T follicular helper cell (primary cell): ENCODE results near the gene BCAS1.
"Not testable (repeated sequence)": the region's sequence is repeated elsewhere in the genome, so short reads cannot be mapped to it uniquely, and the experiment has no call there.

Source experiments
- DNase-seq: peaks from one replicate; pipeline ENCODE4 v3.0.0-alpha.2; 2020; ENCODE audit warnings: low read depth

The BCAS1 gene

DNA sequence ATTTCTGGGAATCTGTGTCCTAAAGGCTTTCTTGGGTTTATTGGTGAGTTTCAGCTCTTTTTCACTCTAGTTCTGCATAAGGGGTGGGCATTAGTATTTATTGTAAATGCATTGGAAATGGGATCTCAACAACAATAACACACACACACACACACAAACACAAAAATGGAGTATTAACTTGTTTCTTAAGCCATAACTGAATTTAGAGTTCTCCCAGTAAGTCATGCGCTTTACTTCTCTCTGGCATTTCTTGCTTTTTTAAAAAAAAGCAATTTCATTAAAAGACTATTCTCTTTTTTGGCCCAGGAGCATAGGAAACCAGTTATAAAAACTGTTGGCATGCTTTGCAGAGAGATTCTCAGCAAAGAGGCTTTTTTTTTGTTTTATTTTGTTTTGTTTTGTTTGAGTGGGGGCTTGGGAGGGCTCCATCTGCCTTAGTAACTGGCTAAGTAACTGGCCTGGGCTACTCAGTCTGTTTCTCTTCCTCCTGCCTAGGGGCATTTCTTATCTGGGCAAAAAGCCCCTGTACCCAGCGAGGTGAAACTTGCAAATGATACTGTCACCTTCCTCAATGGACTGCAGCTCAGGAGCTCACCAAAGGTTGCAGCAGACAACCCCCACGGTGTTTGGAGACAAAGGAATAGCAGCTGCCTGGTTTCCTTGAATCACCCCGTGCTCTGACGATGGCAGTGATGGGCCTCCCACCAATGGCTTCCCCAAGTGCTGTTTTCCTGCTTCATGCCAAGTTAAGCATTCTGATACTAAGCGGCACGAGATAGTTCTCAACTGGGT, 128.5 kb downstream of the BCAS1 start:
- DNase-seq: no peak

DNA sequence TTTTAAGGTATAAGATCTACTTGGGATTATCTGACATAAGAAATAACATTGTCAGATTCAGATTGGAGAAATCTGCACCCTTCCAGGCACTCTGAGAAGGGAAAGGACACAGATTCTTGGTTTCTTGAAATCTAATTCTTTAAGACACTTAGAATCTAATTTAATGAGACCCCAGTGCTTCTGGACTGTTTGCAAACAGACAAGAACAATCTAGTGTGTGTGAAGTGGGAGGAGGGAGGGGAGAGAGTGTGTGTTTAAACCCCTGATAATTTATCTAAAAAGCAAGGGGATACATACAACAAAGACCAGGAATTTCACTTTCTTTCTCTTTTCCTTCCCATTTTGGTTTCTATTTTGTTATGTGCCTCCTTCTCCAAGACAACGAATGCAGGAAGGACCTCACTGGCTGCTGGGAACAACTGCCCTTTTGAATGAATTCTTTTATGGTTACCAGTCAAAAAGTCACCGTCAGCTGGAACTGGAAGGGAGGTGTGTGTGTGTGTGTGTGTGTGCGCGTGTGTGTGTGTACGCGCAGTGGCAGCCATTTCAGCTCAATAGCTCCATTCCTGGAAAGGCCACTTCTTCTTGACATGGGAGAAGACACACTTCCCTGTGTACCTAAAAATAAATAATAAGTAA, 129.4 kb downstream of the BCAS1 start:
- DNase-seq: no peak

DNA sequence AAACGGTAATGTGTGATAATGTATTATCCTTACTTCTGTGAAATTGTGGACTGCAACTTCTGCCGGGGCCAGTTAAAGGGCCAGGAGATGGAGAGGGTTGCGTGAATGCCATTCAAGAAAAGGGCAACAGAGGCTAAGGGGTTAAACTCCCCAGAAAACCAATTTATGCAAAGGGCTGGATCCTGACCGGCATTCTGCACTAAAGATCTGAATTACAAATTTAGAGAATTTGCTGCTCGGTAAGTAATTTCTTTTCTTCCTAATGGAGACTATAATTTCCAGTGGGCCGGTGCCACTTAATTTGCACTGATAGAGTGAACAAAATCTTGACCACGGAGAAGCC, 130.1 kb downstream of the BCAS1 start:
- DNase-seq: no peak

GRCh38 chr20:53939572-53940359, 130.6 kb downstream of the BCAS1 start:
- peak; percentile 42 for DNase-seq

- no peak for DNase-seq
These were observed 131.2 kb downstream of the BCAS1 start for GRCh38 chr20:53939190-53939571.

GRCh38 chr20:53938739-53939138, 131.7 kb downstream of the BCAS1 start:
- no peak for DNase-seq

DNA sequence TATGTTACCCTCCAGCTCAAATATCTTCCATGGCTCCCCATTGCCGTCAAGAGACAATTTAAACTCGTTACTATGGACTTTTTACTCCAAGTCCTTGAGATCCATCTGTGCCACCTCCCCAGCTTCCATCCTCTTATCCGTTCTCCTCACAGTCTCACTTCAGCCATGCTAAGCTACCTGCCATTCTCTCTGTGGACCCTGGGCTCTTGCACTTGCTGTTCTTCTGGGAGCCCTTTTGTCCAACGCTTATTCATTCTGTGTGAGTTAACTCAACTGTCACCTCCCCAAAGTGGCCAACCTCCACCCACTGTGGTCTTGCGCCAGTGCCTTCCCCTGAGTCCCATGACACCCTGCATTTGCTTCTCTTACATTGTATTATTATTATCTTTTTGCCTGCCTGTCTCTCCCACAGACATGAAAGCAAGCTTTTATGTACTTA, 132.4 kb downstream of the BCAS1 start:
- DNase-seq: no peak

DNA sequence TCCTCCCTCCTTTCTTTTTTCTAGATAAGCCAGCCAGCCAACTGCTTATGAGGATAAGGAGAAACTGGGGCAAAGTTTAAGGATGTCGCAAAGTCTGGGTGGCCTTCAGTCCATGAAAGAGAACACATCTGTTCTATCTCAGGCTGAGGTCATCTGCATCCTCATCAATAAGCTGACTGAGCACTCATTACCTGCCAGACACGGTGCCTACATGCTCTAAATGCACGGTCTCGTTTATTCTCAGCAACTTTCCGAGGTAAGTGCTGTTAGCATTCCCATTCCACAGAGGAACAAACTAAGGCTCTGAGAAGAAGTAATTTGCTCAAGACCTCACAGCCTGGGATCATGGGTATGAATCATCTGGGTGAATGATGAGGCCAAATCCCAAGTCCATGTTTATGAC, 133.1 kb downstream of the BCAS1 start:
- no peak for DNase-seq

GRCh38 chr20:53935344-53936084, 134.9 kb downstream of the BCAS1 start:
- no peak for DNase-seq

DNA sequence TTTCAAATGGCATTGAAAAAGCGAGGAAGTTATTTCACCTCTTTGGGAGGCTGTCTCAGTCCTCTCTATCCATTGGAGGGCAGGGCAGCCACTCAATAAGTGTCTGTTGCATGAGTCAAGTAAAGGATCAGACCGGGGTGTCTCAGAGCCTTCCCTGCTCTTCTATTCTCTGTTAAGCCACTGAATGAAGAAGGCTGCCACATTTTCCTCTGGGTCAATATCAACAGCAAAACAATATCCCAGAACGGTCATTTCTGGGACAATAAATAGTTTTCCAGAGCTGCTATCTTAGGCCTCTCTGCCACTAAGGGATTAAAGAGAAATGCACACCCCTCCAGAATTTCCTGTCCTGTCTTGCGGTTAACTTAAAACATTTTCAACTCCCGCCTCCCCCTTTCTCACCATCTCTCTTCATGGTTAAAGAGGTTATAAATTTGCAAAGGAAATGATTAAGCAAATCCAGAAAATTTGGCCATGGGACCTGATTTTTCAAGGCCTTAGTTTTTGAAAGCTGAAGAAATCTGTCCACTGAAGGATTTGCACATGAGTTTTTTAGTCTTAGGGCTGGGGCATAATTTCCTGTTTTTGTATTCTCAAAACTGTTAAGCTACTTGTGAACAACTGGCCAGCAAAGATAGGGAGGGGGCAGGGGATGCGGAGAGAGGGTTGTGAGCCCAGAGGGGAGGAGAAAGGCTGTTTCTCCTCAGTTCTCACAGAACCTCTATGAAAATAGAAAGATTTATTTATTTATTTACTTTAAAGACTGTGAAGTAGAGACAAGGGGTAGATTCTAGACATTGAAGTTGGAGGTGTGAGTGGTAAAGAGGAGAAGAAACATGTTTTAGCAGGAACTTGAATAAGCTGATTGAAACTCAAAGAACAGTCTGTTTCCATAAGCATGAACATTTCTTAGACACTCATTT, 135.7 kb downstream of the BCAS1 start:
- no peak for DNase-seq

- DNase-seq: no peak
These were observed 137.1 kb downstream of the BCAS1 start for GRCh38 chr20:53933232-53933846.

- not testable (repeated sequence) for DNase-seq
These were observed 137.7 kb downstream of the BCAS1 start for GRCh38 chr20:53932655-53933192.

GRCh38 chr20:53931597-53931996, 138.8 kb downstream of the BCAS1 start:
- no peak for DNase-seq

DNA sequence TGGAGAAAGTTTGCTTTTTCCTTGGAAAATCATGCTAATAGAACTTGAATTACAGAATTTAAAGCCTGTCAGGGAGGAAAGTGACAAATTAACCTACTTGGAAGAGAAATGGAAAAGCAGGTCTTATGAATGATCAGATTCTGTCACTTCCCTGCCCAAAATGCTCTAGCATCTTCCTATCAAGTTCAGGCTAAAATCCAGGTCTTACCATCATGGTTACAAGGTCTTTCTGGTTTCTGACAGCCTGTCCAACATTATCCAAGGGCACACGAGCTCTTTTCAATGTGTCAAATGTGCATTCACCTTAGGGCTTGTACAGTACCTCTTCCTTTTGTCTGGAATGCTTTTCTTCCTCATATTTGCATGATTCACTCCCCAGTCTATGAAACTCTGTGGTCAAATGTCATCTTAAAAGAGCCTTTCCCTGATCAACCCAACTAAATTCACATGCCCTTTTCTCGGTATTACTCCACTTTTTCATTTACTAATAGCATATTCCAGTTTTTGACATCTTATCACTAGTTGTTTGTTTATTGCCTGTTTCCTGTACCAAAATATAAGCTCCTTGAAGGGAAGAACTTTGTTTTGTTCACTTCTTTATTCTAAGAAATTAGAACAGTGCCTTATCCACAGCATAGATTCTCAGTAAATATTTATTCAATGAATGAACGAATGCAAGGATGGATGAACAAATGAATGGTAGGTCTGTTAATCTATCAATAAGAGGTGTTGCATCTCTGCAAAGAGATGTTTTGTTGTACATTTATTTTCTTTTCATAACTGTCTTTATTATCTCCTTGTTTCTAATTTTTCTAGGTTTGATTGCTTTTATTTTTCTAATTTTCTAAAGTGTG, 139.5 kb downstream of the BCAS1 start:
- DNase-seq: no peak

DNA sequence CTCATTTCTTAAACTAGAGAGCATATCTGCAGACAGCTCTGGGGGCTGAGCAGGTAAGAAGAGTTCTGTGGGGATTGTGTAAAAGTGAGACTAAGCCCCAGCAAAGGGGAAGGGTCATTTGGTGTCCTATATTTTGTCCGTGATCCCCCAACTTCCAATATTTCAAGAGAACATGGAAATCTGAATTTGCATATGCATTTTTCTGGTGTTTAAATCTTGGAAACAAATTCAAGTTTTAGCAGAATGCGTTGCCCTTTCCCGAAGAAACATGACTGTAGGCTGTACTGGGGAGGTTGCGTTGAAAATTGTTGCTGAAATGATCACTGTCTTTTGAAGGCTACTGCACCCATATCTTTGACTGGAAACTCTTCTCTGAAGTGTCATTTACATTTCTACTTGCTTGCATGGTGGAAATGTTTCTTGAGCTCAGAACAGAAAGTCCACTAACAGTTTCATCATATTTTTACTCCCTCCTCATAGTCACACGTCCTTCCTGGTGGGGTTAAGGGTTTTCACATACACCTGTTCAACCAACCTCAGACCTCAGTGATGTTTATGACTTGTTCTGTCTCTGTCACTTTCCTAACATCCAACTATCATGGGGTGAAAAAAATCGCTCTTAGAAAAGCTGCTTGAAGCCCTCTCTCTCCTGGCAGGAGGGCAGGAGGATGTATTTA, 140.3 kb downstream of the BCAS1 start:
- DNase-seq: no peak

DNA sequence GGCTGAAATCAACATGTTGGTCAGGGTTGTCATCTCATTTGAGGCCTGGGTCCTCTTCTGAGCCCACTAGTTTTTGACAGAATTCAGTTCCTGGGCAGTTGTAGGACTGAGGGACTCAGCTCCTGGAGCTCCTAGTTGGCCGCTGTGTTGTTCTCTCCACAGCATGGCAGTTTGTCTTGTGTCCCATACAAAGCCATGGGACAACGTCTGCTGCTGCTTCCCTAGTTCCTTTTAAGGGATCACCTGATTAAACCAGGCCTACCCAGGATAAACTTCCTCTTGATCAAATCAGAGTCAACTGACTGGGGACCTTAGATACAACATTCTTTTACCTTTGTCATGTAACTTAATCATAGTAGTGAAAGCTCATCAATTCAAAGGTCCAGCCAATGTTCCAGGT, 141.0 kb downstream of the BCAS1 start:
- no peak for DNase-seq

GRCh38 chr20:53927990-53928389, 142.4 kb downstream of the BCAS1 start:
- no peak for DNase-seq

DNA sequence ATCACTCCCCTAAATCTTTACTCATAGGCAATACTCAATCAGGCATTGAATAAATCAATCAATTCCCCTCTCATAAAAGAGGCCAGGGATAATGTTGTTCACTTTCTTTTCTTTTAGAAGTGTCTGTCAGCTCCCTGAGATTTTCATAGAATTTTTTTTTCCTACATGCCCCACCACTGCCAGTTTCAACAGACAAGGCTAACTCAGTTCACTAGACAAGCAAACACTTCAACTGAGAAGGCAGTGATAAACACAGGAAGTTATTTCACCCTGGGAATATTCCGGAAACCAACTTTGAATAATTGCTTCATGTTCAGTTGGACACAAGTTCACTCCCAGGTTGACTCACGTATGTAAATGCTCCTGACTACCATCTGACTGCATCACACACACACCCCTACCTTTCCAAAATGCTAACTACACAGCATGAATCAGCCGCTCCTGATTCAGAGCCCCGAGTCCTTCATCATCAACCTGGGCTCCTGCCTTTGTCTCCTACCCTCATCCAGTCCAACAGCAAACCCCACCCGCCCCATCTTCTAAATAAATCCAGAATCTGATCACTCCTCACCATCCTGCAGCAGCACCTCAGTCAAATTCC, 143.9 kb downstream of the BCAS1 start:
- no peak for DNase-seq
